ENCODE measurements around the gene FZD2. TPM values are rescaled to one million over a fixed set of nuclear protein-coding genes. Genes with fewer than 3 reads are reported as not detected.

Gene FZD2
- total RNA-seq, 2 experiments from 2014 or later, result 0.10 to 0.25 TPM

GRCh38 chr17:44598932-44599297 is 41.6 kb downstream of the FZD2 start:
- no peak overlapping the region for H3K27ac Mint-ChIP-seq
- H3K4me1 Mint-ChIP-seq, result no peaks in the 10 kb centered on the region
- peaks cover 9% of the 10 kb centered on the region for H3K27me3 Mint-ChIP-seq
- H3K36me3 Mint-ChIP-seq (ENCODE audit: low read depth), result no peaks in the 10 kb centered on the region
- H3K9me3 Mint-ChIP-seq, result no peaks in the 10 kb centered on the region
- ChIA-PET POLR2A (no interaction called here), CTCF (interaction anchor here (0.6 kb wide), 1 partner anchor 257 kb away, joined by 3 read pairs; no protein-coding TSS in a partner anchor)
- H3K4me3 Mint-ChIP-seq, result no peak overlapping the region
- DNase-seq, result no peak

- H3K9me3 Mint-ChIP-seq, result no peaks in the 10 kb centered on the region
- H3K36me3 Mint-ChIP-seq (ENCODE audit: low read depth), result no peaks in the 10 kb centered on the region
- peaks cover 8% of the 10 kb centered on the region for H3K27me3 Mint-ChIP-seq
- H3K27ac Mint-ChIP-seq, result no peak overlapping the region
- no peak for DNase-seq
- H3K4me3 Mint-ChIP-seq, result no peak overlapping the region
- H3K4me1 Mint-ChIP-seq, result no peaks in the 10 kb centered on the region
- ChIA-PET POLR2A (no interaction called here), CTCF (no interaction called here)
Measured at GRCh38 chr17:44599298-44600175, 42.3 kb downstream of the FZD2 start.

GRCh38 chr17:44601539-44601938 is 44.3 kb downstream of the FZD2 start:
- no peak overlapping the region for H3K27ac Mint-ChIP-seq
- H3K9me3 Mint-ChIP-seq, result no peaks in the 10 kb centered on the region
- POLR2A ChIA-PET, result no interaction called here
- peaks cover 8% of the 10 kb centered on the region for H3K27me3 Mint-ChIP-seq
- no peaks in the 10 kb centered on the region for H3K4me1 Mint-ChIP-seq
- DNase-seq, result no peak
- H3K36me3 Mint-ChIP-seq (ENCODE audit: low read depth), result no peaks in the 10 kb centered on the region
- H3K4me3 Mint-ChIP-seq, result no peak overlapping the region
- CTCF ChIA-PET, result interaction anchor here (0.6 kb wide), 1 partner anchor 35 kb away, joined by 3 read pairs; no protein-coding TSS in a partner anchor

- DNase-seq, result no peak
- ChIA-PET POLR2A (no interaction called here), CTCF (interaction anchor here (0.6 kb wide), 1 partner anchor 35 kb away, joined by 3 read pairs; no protein-coding TSS in a partner anchor)
- Mint-ChIP-seq H3K9me3 (no peaks in the 10 kb centered on the region), H3K27ac (no peak overlapping the region), H3K36me3 (ENCODE audit: low read depth) (no peaks in the 10 kb centered on the region), H3K4me1 (no peaks in the 10 kb centered on the region), H3K27me3 (peaks cover 8% of the 10 kb centered on the region), H3K4me3 (no peak overlapping the region)
Measured at GRCh38 chr17:44601973-44602372, 44.7 kb downstream of the FZD2 start.

- H3K4me1 Mint-ChIP-seq, result no peaks in the 10 kb centered on the region
- no peak for DNase-seq
Measured at GRCh38 chr17:44602390-44602789, 45.1 kb downstream of the FZD2 start.

GRCh38 chr17:44602970-44603369 is 45.7 kb downstream of the FZD2 start:
- H3K4me3 Mint-ChIP-seq, result no peak overlapping the region
- no peak for DNase-seq
- ChIA-PET CTCF (no interaction called here), POLR2A (no interaction called here)
- no peak overlapping the region for H3K27ac Mint-ChIP-seq
- H3K27me3 Mint-ChIP-seq, result peaks cover 7% of the 10 kb centered on the region
- H3K4me1 Mint-ChIP-seq, result no peaks in the 10 kb centered on the region
- no peaks in the 10 kb centered on the region for H3K9me3 Mint-ChIP-seq
- H3K36me3 Mint-ChIP-seq (ENCODE audit: low read depth), result no peaks in the 10 kb centered on the region

More at GRCh38 chr17:44602390-44602789, 45.1 kb downstream of the FZD2 start:
- ChIA-PET POLR2A (no interaction called here), CTCF (no interaction called here)
- Mint-ChIP-seq H3K9me3 (no peaks in the 10 kb centered on the region), H3K36me3 (ENCODE audit: low read depth) (no peaks in the 10 kb centered on the region), H3K27ac (no peak overlapping the region), H3K4me3 (no peak overlapping the region), H3K27me3 (peaks cover 8% of the 10 kb centered on the region)

- H3K27ac Mint-ChIP-seq, result no peak overlapping the region
- H3K36me3 Mint-ChIP-seq (ENCODE audit: low read depth), result no peaks in the 10 kb centered on the region
Measured at GRCh38 chr17:44604116-44604761, 47.0 kb downstream of the FZD2 start.

GRCh38 chr17:44604768-44605485 is 47.6 kb downstream of the FZD2 start:
- POLR2A ChIA-PET, result no interaction called here
- H3K27me3 Mint-ChIP-seq, result peaks cover 7% of the 10 kb centered on the region
- no peak for DNase-seq
- no peak overlapping the region for H3K27ac Mint-ChIP-seq
- no peaks in the 10 kb centered on the region for H3K36me3 Mint-ChIP-seq (ENCODE audit: low read depth)
- no peaks in the 10 kb centered on the region for H3K4me1 Mint-ChIP-seq
- H3K4me3 Mint-ChIP-seq, result no peak overlapping the region
- CTCF ChIA-PET, result no interaction called here
- no peaks in the 10 kb centered on the region for H3K9me3 Mint-ChIP-seq

More at GRCh38 chr17:44604116-44604761, 47.0 kb downstream of the FZD2 start:
- Mint-ChIP-seq H3K4me3 (no peak overlapping the region), H3K9me3 (no peaks in the 10 kb centered on the region), H3K4me1 (no peaks in the 10 kb centered on the region), H3K27me3 (peaks cover 7% of the 10 kb centered on the region)
- ChIA-PET CTCF (no interaction called here), POLR2A (no interaction called here)
- no peak for DNase-seq

- peaks cover 7% of the 10 kb centered on the region for H3K27me3 Mint-ChIP-seq
- POLR2A ChIA-PET, result no interaction called here
- no peak for DNase-seq
- H3K4me1 Mint-ChIP-seq, result no peaks in the 10 kb centered on the region
- no peaks in the 10 kb centered on the region for H3K36me3 Mint-ChIP-seq (ENCODE audit: low read depth)
- no peak overlapping the region for H3K27ac Mint-ChIP-seq
- no peaks in the 10 kb centered on the region for H3K9me3 Mint-ChIP-seq
- H3K4me3 Mint-ChIP-seq, result no peak overlapping the region
- CTCF ChIA-PET, result no interaction called here
Measured at GRCh38 chr17:44606658-44607057, 49.4 kb downstream of the FZD2 start.

GRCh38 chr17:44607836-44608690 is 50.8 kb downstream of the FZD2 start:
- Mint-ChIP-seq H3K27me3 (no peaks in the 10 kb centered on the region), H3K36me3 (ENCODE audit: low read depth) (no peaks in the 10 kb centered on the region), H3K4me1 (no peaks in the 10 kb centered on the region), H3K9me3 (no peaks in the 10 kb centered on the region), H3K27ac (no peak overlapping the region), H3K4me3 (no peak overlapping the region)
- no peak for DNase-seq
- CTCF ChIA-PET, result no interaction called here
- POLR2A ChIA-PET, result no interaction called here

- Mint-ChIP-seq H3K27ac (no peak overlapping the region), H3K4me1 (no peaks in the 10 kb centered on the region), H3K4me3 (no peak overlapping the region), H3K9me3 (no peaks in the 10 kb centered on the region), H3K27me3 (peaks cover under 1% of the 10 kb centered on the region), H3K36me3 (ENCODE audit: low read depth) (no peaks in the 10 kb centered on the region)
- POLR2A ChIA-PET, result no interaction called here
- CTCF ChIA-PET, result no interaction called here
- no peak for DNase-seq
Measured at GRCh38 chr17:44608727-44609435, 51.6 kb downstream of the FZD2 start.

- no peak for DNase-seq
- no peaks in the 10 kb centered on the region for H3K9me3 Mint-ChIP-seq
- CTCF ChIA-PET, result no interaction called here
- POLR2A ChIA-PET, result no interaction called here
- H3K27ac Mint-ChIP-seq, result no peak overlapping the region
- no peak overlapping the region for H3K4me3 Mint-ChIP-seq
- H3K4me1 Mint-ChIP-seq, result no peaks in the 10 kb centered on the region
- H3K27me3 Mint-ChIP-seq, result peaks cover 4% of the 10 kb centered on the region
- H3K36me3 Mint-ChIP-seq (ENCODE audit: low read depth), result no peaks in the 10 kb centered on the region
Measured at GRCh38 chr17:44610331-44610730, 53.0 kb downstream of the FZD2 start.

Data from activated CD4-positive, alpha-beta memory T cell treated with anti-CD3 and anti-CD28 coated beads, Interleukin-2, amount 10 ng/mL, durations not matched to agents 7 days and 5 days (primary cell).